Mesenchymal stem cell (in vitro differentiated cells and primary cell): ENCODE results near the gene FARP1.

Experiments
- DNase-seq: peaks from one replicate; pipeline ENCODE4 v3.0.0-alpha.2; 2013
- H2AFZ ChIP-seq: one replicate; pipeline ENCODE4 v1.6.1; 2013; ENCODE audit warnings: low read depth, mild to moderate bottlenecking, control low read depth, inconsistent platforms, low read length, moderate library complexity
- H2AK5ac ChIP-seq: 2 replicates; pipeline ENCODE4 v1.6.1; 2013; ENCODE audit warnings: low read length, moderate library complexity, mild to moderate bottlenecking, inconsistent platforms; ENCODE audit not compliant: severe bottlenecking
- H2BK120ac ChIP-seq: one replicate; pipeline ENCODE4 v1.6.1; 2013; ENCODE audit warnings: low read depth, mild to moderate bottlenecking, inconsistent platforms, low read length, moderate library complexity
- H2BK12ac ChIP-seq, 2 experiments: one replicate each; pipeline ENCODE4 v1.6.1; 2013; ENCODE audit warnings: inconsistent platforms in 2 of 2, low read length in 2 of 2, mild to moderate bottlenecking in 2 of 2, moderate library complexity in 2 of 2, control low read depth in 1 of 2
- H2BK15ac ChIP-seq: one replicate; pipeline ENCODE4 v1.6.1; 2013; ENCODE audit warnings: mild to moderate bottlenecking, low read depth, inconsistent platforms; ENCODE audit not compliant: poor library complexity, severe bottlenecking
- H2BK5ac ChIP-seq: 2 replicates; pipeline ENCODE4 v1.6.1; 2013; ENCODE audit warnings: low read depth, mild to moderate bottlenecking, low read length, control low read depth, inconsistent platforms; ENCODE audit not compliant: poor library complexity, severe bottlenecking
- H3K14ac ChIP-seq, 2 experiments: one replicate each; pipeline ENCODE4 v1.6.1; 2013; ENCODE audit warnings: inconsistent platforms in 2 of 2, low read length in 2 of 2, control low read depth in 1 of 2, mild to moderate bottlenecking in 1 of 2, moderate library complexity in 1 of 2
- H3K18ac ChIP-seq, 2 experiments: one replicate each; pipeline ENCODE4 v1.6.1; 2013; ENCODE audit warnings: inconsistent platforms in 2 of 2, low read length in 2 of 2, control low read depth in 1 of 2, low read depth in 1 of 2, mild to moderate bottlenecking in 1 of 2
- H3K23ac ChIP-seq, 2 experiments: one replicate each; pipeline ENCODE4 v1.6.1; 2013; ENCODE audit warnings: inconsistent platforms in 2 of 2, low read length in 2 of 2, mild to moderate bottlenecking in 2 of 2, moderate library complexity in 2 of 2, control low read depth in 1 of 2
- H3K27ac ChIP-seq: 2 replicates; pipeline ENCODE4 v1.5.1; 2013; ENCODE audit warnings: mild to moderate bottlenecking, moderate library complexity, low read length, control low read depth, inconsistent platforms; ENCODE audit not compliant: poor library complexity, severe bottlenecking
- H3K27me3 ChIP-seq, 2 experiments: 2 replicates each; pipeline versions ENCODE4 v1.6.1 to v1.7.0; 2013; ENCODE audit warnings: low read length in 2 of 2, mild to moderate bottlenecking in 2 of 2, moderate library complexity in 2 of 2, control low read depth in 1 of 2, inconsistent platforms in 1 of 2; ENCODE audit not compliant: control insufficient read depth in 1 of 2, insufficient read depth in 1 of 2
- H3K36me3 ChIP-seq, 2 experiments: 2 replicates each; pipeline versions ENCODE4 v1.6.1 to v1.7.0; 2013; ENCODE audit warnings: low read length in 2 of 2, control low read depth in 1 of 2, inconsistent platforms in 1 of 2, low read depth in 1 of 2, mild to moderate bottlenecking in 1 of 2; ENCODE audit not compliant: insufficient read depth in 2 of 2, control insufficient read depth in 1 of 2
- H3K4ac ChIP-seq, 2 experiments: one replicate each; pipeline ENCODE4 v1.6.1; 2013; ENCODE audit warnings: inconsistent platforms in 2 of 2, low read length in 2 of 2, mild to moderate bottlenecking in 2 of 2, moderate library complexity in 2 of 2, control low read depth in 1 of 2, low read depth in 1 of 2
- H3K4me1 ChIP-seq: 2 replicates; pipeline ENCODE4 v1.6.1; 2013; ENCODE audit warnings: low read depth, low read length, control low read depth; ENCODE audit not compliant: control insufficient read depth, insufficient read depth
- H3K4me2 ChIP-seq: 2 replicates; pipeline ENCODE4 v1.6.1; 2013; ENCODE audit warnings: low read length, mild to moderate bottlenecking, inconsistent platforms; ENCODE audit not compliant: poor library complexity, severe bottlenecking
- H3K4me3 ChIP-seq, 2 experiments: 2 replicates each; pipeline versions ENCODE4 v1.5.1 to v1.7.0; 2013; ENCODE audit warnings: low read length in 2 of 2, mild to moderate bottlenecking in 2 of 2, control low read depth in 1 of 2, low read depth in 1 of 2; ENCODE audit not compliant: insufficient read depth in 1 of 2
- H3K79me1 ChIP-seq: replicated peaks from 2 replicates; pipeline ENCODE4 v1.6.1; 2013; ENCODE audit warnings: mild to moderate bottlenecking, control low read depth, low read length, inconsistent platforms; ENCODE audit not compliant: poor library complexity, severe bottlenecking
- H3K9ac ChIP-seq: 2 replicates; pipeline ENCODE4 v1.7.0; 2013; ENCODE audit warnings: mild to moderate bottlenecking, low read length, moderate library complexity
- H3K9me3 ChIP-seq: 2 replicates; pipeline ENCODE4 v1.7.0; 2013; ENCODE audit warnings: mild to moderate bottlenecking, low read length; ENCODE audit not compliant: control insufficient read depth
- H4K8ac ChIP-seq: one replicate; pipeline ENCODE4 v1.6.1; 2013; ENCODE audit warnings: inconsistent platforms, mild to moderate bottlenecking, low read length, moderate library complexity
- H4K91ac ChIP-seq: one replicate; pipeline ENCODE4 v1.6.1; 2013; ENCODE audit warnings: mild to moderate bottlenecking, low read length, inconsistent platforms
- WGBS: methylation state at CpG from one replicate; pipeline ENCODE4 v1.1.7; 2013; ENCODE audit warnings: mixed read lengths; 5-methylcytosine and 5-hydroxymethylcytosine counted together

The FARP1 gene

GRCh38 chr13:98201984-98202383 is 59.1 kb downstream of the FARP1 start:
- H3K23ac ChIP-seq: no peak overlapping the region
- no peaks in the 10 kb centered on the region for H3K27me3 ChIP-seq
- H2AFZ ChIP-seq: no peak overlapping the region
- H2BK15ac ChIP-seq: no peak overlapping the region
- no peak overlapping the region for H3K9ac ChIP-seq
- peaks cover 13% of the 10 kb centered on the region for H3K4me1 ChIP-seq
- H3K27ac ChIP-seq: no peak overlapping the region
- H2BK120ac ChIP-seq: peak overlapping the region; percentile 22
- no peak overlapping the region for H3K4me3 ChIP-seq
- no peak overlapping the region for H3K4me2 ChIP-seq
- no peak for DNase-seq
- no peak overlapping the region for H4K91ac ChIP-seq
- peaks cover 0 to 6% of the 10 kb centered on the region in 2 experiments for H3K36me3 ChIP-seq
- no peak overlapping the region for H4K8ac ChIP-seq
- WGBS: 11% methylated on average over 6 of the region's 6 CpGs
- peaks cover 14% of the 10 kb centered on the region for H3K79me1 ChIP-seq
- no peak overlapping the region for H2BK5ac ChIP-seq
- H3K4ac ChIP-seq: peak overlapping the region in 1 of 2 experiments; percentile 19
- H3K18ac ChIP-seq: peak overlapping the region in 1 of 2 experiments; percentile 37
- H3K9me3 ChIP-seq: peaks cover 9% of the 10 kb centered on the region
- H2AK5ac ChIP-seq: peak overlapping the region; percentile 67
- no peak overlapping the region for H2BK12ac ChIP-seq
- no peak overlapping the region for H3K14ac ChIP-seq

DNA sequence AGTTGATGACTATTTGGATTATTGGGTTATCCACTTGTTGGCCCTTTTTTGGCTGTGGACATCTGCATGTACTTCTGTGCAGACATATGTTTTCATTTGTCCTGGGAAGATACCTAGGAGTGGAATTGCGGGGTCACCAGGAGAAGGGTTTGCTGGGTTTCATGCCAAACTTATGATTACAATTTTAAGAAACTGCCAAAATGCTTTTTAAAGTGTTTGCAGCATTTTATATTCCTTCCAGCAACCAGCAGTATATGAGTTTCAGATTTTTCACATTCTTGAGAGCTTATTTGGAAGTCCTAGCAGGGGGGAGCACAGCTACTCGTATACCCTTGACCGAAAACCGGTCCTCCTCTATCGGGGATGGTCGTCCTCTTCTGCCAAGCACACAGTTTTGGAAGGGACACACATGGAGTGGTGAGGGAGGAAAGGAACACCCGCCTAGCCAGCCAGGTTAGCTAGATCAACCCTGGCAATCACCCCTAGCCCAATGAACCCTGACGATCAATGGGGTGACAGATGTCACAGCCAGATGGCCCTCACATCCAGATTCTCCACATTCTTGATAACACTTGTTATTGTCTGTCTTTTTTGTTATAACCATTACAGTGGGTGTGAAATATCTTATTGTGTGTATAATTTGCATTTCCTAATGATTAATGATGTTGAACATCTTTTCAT is 60.9 kb downstream of the FARP1 start:
- Histone ChIP-seq H3K36me3 (peaks cover 0 to 4% of the 10 kb centered on the region in 2 experiments), H3K9me3 (peaks cover 9% of the 10 kb centered on the region), H3K14ac (no peak overlapping the region), H3K4me3 (no peak overlapping the region), H2AK5ac (peak overlapping the region; percentile 96), H2BK15ac (no peak overlapping the region), H2AFZ (no peak overlapping the region), H2BK5ac (no peak overlapping the region), H3K4me2 (peak overlapping the region; percentile 30), H3K27ac (peak overlapping the region; percentile 90), H4K8ac (peak overlapping the region; percentile 14), H2BK120ac (no peak overlapping the region), H3K9ac (no peak overlapping the region), H3K4ac (no peak overlapping the region), H3K27me3 (no peaks in the 10 kb centered on the region), H3K18ac (peak overlapping the region in 1 of 2 experiments; percentile 54), H2BK12ac (peak overlapping the region in 1 of 2 experiments; percentile 61), H3K4me1 (peaks cover 16% of the 10 kb centered on the region), H3K23ac (no peak overlapping the region), H3K79me1 (peaks cover 8% of the 10 kb centered on the region), H4K91ac (no peak overlapping the region)
- no peak for DNase-seq
- WGBS: 93% methylated on average over 6 of the region's 8 CpGs

DNA sequence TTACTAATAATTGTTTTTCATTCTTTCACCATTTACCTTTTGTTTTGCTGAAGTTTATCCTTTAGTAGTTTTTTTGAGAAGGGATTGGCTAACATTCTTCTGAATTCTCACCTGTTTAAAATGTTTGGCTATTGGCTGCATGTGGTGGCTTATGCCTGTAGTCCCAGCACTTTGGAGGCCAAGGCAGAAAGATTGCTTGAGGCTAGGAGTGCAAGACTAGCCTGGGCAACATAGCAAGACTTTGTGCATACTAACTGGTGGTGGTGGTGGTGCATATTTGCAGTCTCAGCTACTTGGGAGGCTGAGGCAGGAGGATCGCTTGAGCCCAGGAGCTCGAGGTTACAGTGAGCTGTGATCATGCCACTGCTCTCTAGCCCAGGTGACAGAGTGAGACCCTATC is 61.7 kb downstream of the FARP1 start:
- H2AFZ ChIP-seq: no peak overlapping the region
- no peak overlapping the region for H3K18ac ChIP-seq
- no peak overlapping the region for H2BK15ac ChIP-seq
- H3K9ac ChIP-seq: no peak overlapping the region
- peaks cover 9% of the 10 kb centered on the region for H3K9me3 ChIP-seq
- DNase-seq: no peak
- no peaks in the 10 kb centered on the region for H3K27me3 ChIP-seq
- H3K4me2 ChIP-seq: no peak overlapping the region
- peaks cover 0 to 4% of the 10 kb centered on the region in 2 experiments for H3K36me3 ChIP-seq
- H2BK12ac ChIP-seq: no peak overlapping the region
- H3K23ac ChIP-seq: no peak overlapping the region
- no peak overlapping the region for H3K4ac ChIP-seq
- H4K8ac ChIP-seq: no peak overlapping the region
- peak overlapping the region; percentile 95 for H2AK5ac ChIP-seq
- no peak overlapping the region for H2BK5ac ChIP-seq
- no peak overlapping the region for H3K14ac ChIP-seq
- no peak overlapping the region for H2BK120ac ChIP-seq
- H3K27ac ChIP-seq: peak overlapping the region; percentile 57
- 100% methylated on average over 2 of the region's 2 CpGs for WGBS
- peaks cover 8% of the 10 kb centered on the region for H3K79me1 ChIP-seq
- H3K4me1 ChIP-seq: peaks cover 19% of the 10 kb centered on the region
- no peak overlapping the region for H4K91ac ChIP-seq
- H3K4me3 ChIP-seq: no peak overlapping the region

DNA sequence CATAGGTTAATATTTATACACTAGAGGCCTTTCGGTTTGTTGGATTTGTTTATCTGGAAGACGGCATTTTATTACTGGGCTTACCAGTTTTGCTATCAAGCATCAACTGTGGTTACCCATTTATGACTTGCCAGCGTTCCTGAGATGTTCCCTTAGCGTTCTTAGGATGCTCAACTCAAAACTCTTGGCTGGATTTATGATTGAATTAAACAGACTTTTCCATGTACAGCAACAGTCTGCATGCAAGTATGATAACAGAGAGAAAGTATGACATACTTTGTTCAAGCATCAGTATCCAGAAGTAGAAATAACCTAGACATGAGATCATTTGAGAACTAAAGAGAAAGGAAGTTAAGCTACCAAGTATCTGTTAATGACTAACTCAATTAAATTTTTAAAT is 64.1 kb downstream of the FARP1 start:
- Histone ChIP-seq H3K9ac (no peak overlapping the region), H3K27me3 (no peaks in the 10 kb centered on the region), H2AFZ (no peak overlapping the region), H3K79me1 (peaks cover 8% of the 10 kb centered on the region), H3K4me2 (no peak overlapping the region), H2BK5ac (no peak overlapping the region), H3K4ac (no peak overlapping the region), H2AK5ac (no peak overlapping the region), H2BK15ac (no peak overlapping the region), H2BK12ac (no peak overlapping the region), H3K36me3 (peaks cover 0 to 6% of the 10 kb centered on the region in 2 experiments), H2BK120ac (no peak overlapping the region), H3K18ac (no peak overlapping the region), H3K4me1 (peaks cover 15% of the 10 kb centered on the region), H3K9me3 (peaks cover 9% of the 10 kb centered on the region), H3K4me3 (no peak overlapping the region), H4K91ac (no peak overlapping the region), H3K27ac (peak overlapping the region; percentile 95), H3K23ac (no peak overlapping the region), H3K14ac (no peak overlapping the region), H4K8ac (no peak overlapping the region)
- WGBS: 5% methylated on average over 4 of the region's 4 CpGs
- DNase-seq: peak; percentile 95
